Measurements from ENCODE around the gene TNFSF8.

The TNFSF8 gene

GRCh38 chr9:114897196-114897595 lies 33.2 kb downstream of the TNFSF8 start:
- H4K20me1 ChIP-seq (ENCODE audit: insufficient read depth, low read length), result no peaks in the 10 kb centered on the region
- no peak for TF ChIP-seq CTCF (IDR thresholded peaks at IDR 0.05; ENCODE audit: low read length)
- no peak for TF ChIP-seq EZH2 (IDR thresholded peaks at IDR 0.05; ENCODE audit: borderline replicate concordance, low read length)
- H3K79me2 ChIP-seq (ENCODE audit: insufficient read depth, low read length), result no peaks in the 10 kb centered on the region
- H3K9me3 ChIP-seq (ENCODE audit: low read length), result no peaks in the 10 kb centered on the region
- H3K4me1 ChIP-seq (ENCODE audit: insufficient read depth, low read length, severe bottlenecking), result peaks cover 33% of the 10 kb centered on the region
- no peaks in the 10 kb centered on the region for H3F3A ChIP-seq (ENCODE audit: insufficient read depth, low read length)
- H3K4me3 ChIP-seq (ENCODE audit: low read depth, low read length, poor library complexity, severe bottlenecking), result no peak overlapping the region
- no peaks in the 10 kb centered on the region for H3K9me2 ChIP-seq (ENCODE audit: low read depth, low read length)
- no peak overlapping the region for H3K9ac ChIP-seq (ENCODE audit: low read length)
- H3K27ac ChIP-seq (ENCODE audit: low read depth, low read length, poor library complexity, severe bottlenecking), result no peak overlapping the region
- peaks cover 15% of the 10 kb centered on the region for H3K36me3 ChIP-seq (ENCODE audit: insufficient read depth, low read length)
- no peak overlapping the region for H2AFZ ChIP-seq (ENCODE audit: low read length)
- no peak overlapping the region for H3K4me2 ChIP-seq (ENCODE audit: low read length)
- no peaks in the 10 kb centered on the region for H3K27me3 ChIP-seq (ENCODE audit: insufficient read depth, low read length)

GRCh38 chr9:114896344-114896743 lies 34.0 kb downstream of the TNFSF8 start:
- H3K27me3 ChIP-seq (ENCODE audit: insufficient read depth, low read length), result no peaks in the 10 kb centered on the region
- H4K20me1 ChIP-seq (ENCODE audit: insufficient read depth, low read length), result no peaks in the 10 kb centered on the region
- peaks cover 8% of the 10 kb centered on the region; the same call in 1 of the 2 replicates for H3K36me3 ChIP-seq (ENCODE audit: insufficient read depth, low read length)
- H3K27ac ChIP-seq (ENCODE audit: low read depth, low read length, poor library complexity, severe bottlenecking), result no peak overlapping the region
- no peaks in the 10 kb centered on the region for H3K9me3 ChIP-seq (ENCODE audit: low read length)
- H3K4me1 ChIP-seq (ENCODE audit: insufficient read depth, low read length, severe bottlenecking), result peaks cover 33% of the 10 kb centered on the region
- H3K79me2 ChIP-seq (ENCODE audit: insufficient read depth, low read length), result no peaks in the 10 kb centered on the region
- H3F3A ChIP-seq (ENCODE audit: insufficient read depth, low read length), result no peaks in the 10 kb centered on the region
- H2AFZ ChIP-seq (ENCODE audit: low read length), result no peak overlapping the region
- no peaks in the 10 kb centered on the region for H3K9me2 ChIP-seq (ENCODE audit: low read depth, low read length)
- TF ChIP-seq CTCF (IDR thresholded peaks at IDR 0.05; ENCODE audit: low read length) (no peak), EZH2 (IDR thresholded peaks at IDR 0.05; ENCODE audit: borderline replicate concordance, low read length) (no peak)
- H3K9ac ChIP-seq (ENCODE audit: low read length), result no peak overlapping the region
- H3K4me2 ChIP-seq (ENCODE audit: low read length), result no peak overlapping the region
- no peak overlapping the region for H3K4me3 ChIP-seq (ENCODE audit: low read depth, low read length, poor library complexity, severe bottlenecking)

- peaks cover 33% of the 10 kb centered on the region for H3K4me1 ChIP-seq (ENCODE audit: insufficient read depth, low read length, severe bottlenecking)
- H3K9ac ChIP-seq (ENCODE audit: low read length), result no peak overlapping the region
- no peaks in the 10 kb centered on the region for H3K9me3 ChIP-seq (ENCODE audit: low read length)
These were observed 34.8 kb downstream of the TNFSF8 start for GRCh38 chr9:114895521-114895991.

More at GRCh38 chr9:114895521-114895991, 34.8 kb downstream of the TNFSF8 start:
- H3K36me3 ChIP-seq (ENCODE audit: insufficient read depth, low read length), result peaks cover under 1% of the 10 kb centered on the region; the same call in 1 of the 2 replicates
- no peak overlapping the region for H2AFZ ChIP-seq (ENCODE audit: low read length)
- H3K79me2 ChIP-seq (ENCODE audit: insufficient read depth, low read length), result no peaks in the 10 kb centered on the region
- H4K20me1 ChIP-seq (ENCODE audit: insufficient read depth, low read length), result no peaks in the 10 kb centered on the region
- no peaks in the 10 kb centered on the region for H3K9me2 ChIP-seq (ENCODE audit: low read depth, low read length)
- TF ChIP-seq CTCF (IDR thresholded peaks at IDR 0.05; ENCODE audit: low read length) (no peak), EZH2 (IDR thresholded peaks at IDR 0.05; ENCODE audit: borderline replicate concordance, low read length) (no peak)
- no peaks in the 10 kb centered on the region for H3K27me3 ChIP-seq (ENCODE audit: insufficient read depth, low read length)
- H3K4me2 ChIP-seq (ENCODE audit: low read length), result no peak overlapping the region
- H3K27ac ChIP-seq (ENCODE audit: low read depth, low read length, poor library complexity, severe bottlenecking), result no peak overlapping the region
- H3F3A ChIP-seq (ENCODE audit: insufficient read depth, low read length), result no peaks in the 10 kb centered on the region
- no peak overlapping the region for H3K4me3 ChIP-seq (ENCODE audit: low read depth, low read length, poor library complexity, severe bottlenecking)

All from OCI-LY1 (cell line).